T-helper 1 cell treated with Interleukin-12 subunit alpha and Interleukin-12 subunit beta and Interleukin-4 antibody, amounts not matched to agents 30 ng/mL and 1 ng/mL, for 36 hours (primary cell): ENCODE results near the gene GSTT4. TPM values are rescaled to one million over a fixed set of nuclear protein-coding genes. Genes with fewer than 3 reads are reported as not detected.
"Not testable (repeated sequence)": the region's sequence is repeated elsewhere in the genome, so short reads cannot be mapped to it uniquely, and the experiment has no call there.

Source experiments
- intact Hi-C: fragments of 100-400 bp; cut with micrococcal nuclease; formaldehyde crosslinking; loops from one replicate; pipeline ENCODE4 v1.15.1; 2024
- total RNA-seq: library from RNA; stranded (reverse); gene quantifications from 2 replicates; pipeline ENCODE4 v1.2.3, GENCODE V29; 2022

Gene GSTT4
- total RNA-seq, 1 donor from 2014 or later = not detected

DNA sequence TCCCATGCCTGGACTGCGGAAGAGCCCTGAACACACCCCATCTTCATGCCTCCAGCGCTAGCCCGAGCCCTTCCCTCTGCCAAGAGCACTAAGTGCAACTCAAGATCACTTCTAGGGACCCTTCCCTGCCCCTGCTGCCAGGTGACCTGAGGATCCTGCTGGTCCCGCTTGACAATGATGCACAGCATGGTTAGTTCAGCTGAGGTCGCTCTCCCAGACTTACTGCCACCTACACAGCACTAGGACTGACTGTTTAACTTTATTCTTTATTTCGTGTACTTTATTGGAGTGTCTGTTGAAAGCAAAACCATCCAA, 50.3 kb downstream of the GSTT4 start:
- intact Hi-C loops = loop anchor here (5.0 kb wide), 4 partner anchors 93 to 413 kb away; partner anchors contain the start of gene CHCHD10

DNA sequence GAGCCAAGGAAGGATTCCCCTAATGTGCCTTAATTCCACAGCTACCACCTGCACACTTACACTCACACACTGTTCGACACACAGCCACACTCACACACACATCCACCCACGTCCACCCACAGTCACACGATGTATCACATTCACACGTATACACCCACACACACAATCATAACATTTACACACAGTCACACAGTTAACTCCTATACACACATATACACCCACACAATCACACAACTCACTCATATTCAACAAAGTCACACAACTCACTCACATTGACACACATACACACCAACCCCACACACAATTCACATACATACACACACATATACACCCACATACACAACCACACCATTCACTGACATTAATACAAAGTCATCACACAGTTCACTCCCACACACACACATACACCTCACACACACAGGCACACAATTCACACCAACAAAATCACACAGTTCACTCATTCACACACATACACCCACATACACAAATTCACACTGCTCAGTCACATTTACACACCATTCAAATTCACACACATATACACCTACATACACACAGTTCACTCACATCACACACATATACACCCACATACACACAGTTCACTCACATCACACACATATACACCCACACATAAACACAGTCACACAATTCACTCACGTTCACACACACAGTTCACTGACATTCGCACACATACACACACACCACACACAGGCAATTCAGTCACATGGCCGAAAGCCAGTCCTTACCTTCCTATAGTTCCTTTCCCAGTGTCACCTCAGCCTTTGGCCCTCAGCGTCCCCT, 50.9 kb downstream of the GSTT4 start:
- intact Hi-C loops = not testable (repeated sequence)

- intact Hi-C loops = not testable (repeated sequence)
Observed at GRCh38 chr22:23953485-23953884, 51.8 kb downstream of the GSTT4 start.

DNA sequence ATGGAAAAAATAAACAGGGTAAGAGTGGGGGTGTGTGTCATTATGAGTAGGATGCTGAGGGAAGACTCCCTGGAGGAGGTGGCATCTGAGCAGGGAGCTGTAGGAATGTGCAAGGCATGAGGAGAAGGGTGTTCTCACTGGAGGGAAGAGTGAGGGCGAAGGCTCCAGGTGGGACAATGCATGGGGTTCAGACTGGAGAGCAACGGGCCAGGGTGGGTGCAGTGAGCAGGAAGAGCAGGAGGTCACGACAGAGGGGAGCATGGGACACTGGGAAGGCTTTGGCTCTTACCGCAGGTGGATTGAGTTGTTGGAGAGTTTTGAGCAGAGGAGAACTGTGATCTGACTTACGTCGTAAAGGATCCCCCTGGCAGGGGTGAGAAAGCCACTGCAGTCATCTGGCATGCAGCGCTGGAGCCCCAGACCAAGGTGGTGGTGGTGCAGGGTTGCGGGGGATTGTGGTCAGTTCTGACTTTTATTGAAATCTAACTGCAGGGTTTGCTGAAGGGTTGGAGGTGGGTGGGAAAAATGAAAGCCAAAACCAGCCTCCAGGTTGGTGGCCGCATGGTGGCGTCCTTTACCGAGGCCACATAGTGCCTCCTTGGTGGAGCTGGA, 52.4 kb downstream of the GSTT4 start:
- intact Hi-C loops = not testable (repeated sequence)

GRCh38 chr22:23951383-23951782, 53.9 kb downstream of the GSTT4 start:
- intact Hi-C loops = not testable (repeated sequence)

- intact Hi-C loops = not testable (repeated sequence)
Observed at GRCh38 chr22:23949764-23950163, 55.5 kb downstream of the GSTT4 start.

Other genes starting within 250 kb of the GSTT4 start
- gene C22orf15, start 242.5 kb downstream of the GSTT4 start, total RNA-seq = 0.41 and 0.74 TPM in 2 replicates
- 44.5 and 51.0 TPM in 2 replicates for gene CHCHD10, start 237.5 kb downstream of the GSTT4 start, total RNA-seq
- 0.27 and 0.49 TPM in 2 replicates for gene MMP11, start 232.6 kb downstream of the GSTT4 start, total RNA-seq
- 77.3 and 79.6 TPM in 2 replicates for gene SMARCB1, start 218.5 kb downstream of the GSTT4 start, total RNA-seq
- 9.0 and 10.8 TPM in 2 replicates for gene DERL3, start 166.4 kb downstream of the GSTT4 start, total RNA-seq
- gene SLC2A11, start 147.6 kb downstream of the GSTT4 start, total RNA-seq = 5.7 and 6.6 TPM in 2 replicates
- gene MIF, start 111.1 kb downstream of the GSTT4 start, total RNA-seq = 700 and 746 TPM in 2 replicates
- 0.44 TPM in 2 replicates for gene GSTT2B, start 44.3 kb downstream of the GSTT4 start, total RNA-seq
- 4.0 and 5.4 TPM in 2 replicates for gene DDTL, start 38.6 kb downstream of the GSTT4 start, total RNA-seq
- gene DDT, start 31.0 kb downstream of the GSTT4 start, total RNA-seq = 87.7 and 93.5 TPM in 2 replicates
- not detected in 2 replicates for gene GSTT2, start 25.3 kb downstream of the GSTT4 start, total RNA-seq
- gene CABIN1, start 5.9 kb upstream of the GSTT4 start, total RNA-seq = 122 and 127 TPM in 2 replicates
- gene SUSD2, start 176.0 kb upstream of the GSTT4 start, total RNA-seq = 1.2 and 1.6 TPM in 2 replicates
- gene GGT5, start 239.6 kb upstream of the GSTT4 start, total RNA-seq = 0.22 and 0.32 TPM in 2 replicates